ENCODE data around the gene C14orf132. TPM values are rescaled to one million over a fixed set of nuclear protein-coding genes. Genes with fewer than 3 reads are reported as not detected.

Gene C14orf132
- 4.0 to 6.2 TPM (median 5.2 TPM) in 5 replicates for total RNA-seq (2022; extraction: Qiagen RNA extraction; ENCODE audit: low read depth)

DNA sequence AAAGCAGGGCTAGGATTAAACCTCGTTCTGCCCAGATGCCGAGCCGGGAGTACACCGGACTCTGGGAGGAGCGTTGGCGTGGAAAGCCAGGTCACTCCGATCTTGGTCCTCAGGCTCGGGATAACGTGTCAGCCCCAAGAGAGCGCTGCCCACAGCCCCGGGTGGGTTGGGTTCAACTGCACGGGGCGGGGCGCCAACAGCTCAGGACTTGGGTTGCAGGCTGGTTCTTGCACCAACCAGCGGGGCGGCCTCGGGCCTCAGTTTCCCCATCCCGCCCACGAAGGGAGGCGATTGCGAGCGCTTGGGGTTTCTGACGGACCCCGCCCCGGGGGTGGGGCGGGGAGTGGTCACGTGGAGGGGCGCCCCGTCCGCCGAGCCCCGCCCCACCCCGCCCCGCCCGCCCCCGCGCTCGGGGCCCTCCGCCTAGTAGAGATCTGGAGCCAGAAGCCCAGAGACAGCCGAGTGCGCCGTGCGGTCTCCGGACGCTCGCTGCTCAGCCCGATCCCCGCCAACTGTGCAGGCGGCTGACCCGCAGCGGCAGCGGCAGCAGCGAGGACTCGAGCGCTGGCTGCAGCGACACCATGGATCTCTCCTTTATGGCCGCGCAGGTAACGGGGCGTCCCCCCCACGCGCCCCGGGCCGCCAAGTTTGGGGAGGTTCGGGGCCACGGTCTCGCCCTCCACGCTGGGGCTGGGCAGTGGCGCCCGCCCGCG is at the start of gene C14orf132:
C14orf132 (plus strand) TSS at position 443 of the 713 bp plus-strand sequence; CDS start at position 582, 139 bp downstream.

Other genes with a start within 250 kb of the C14orf132 start
- gene TUNAR, start 162.5 kb upstream of the C14orf132 start, total RNA-seq (2022; extraction: Qiagen RNA extraction; ENCODE audit: low read depth), result not detected in 5 replicates
- gene BDKRB2, start 165.5 kb downstream of the C14orf132 start, total RNA-seq (2022; extraction: Qiagen RNA extraction; ENCODE audit: low read depth), result 3.2 to 6.6 TPM (median 5.9 TPM) in 5 replicates
- gene BDKRB1, start 216.8 kb downstream of the C14orf132 start, total RNA-seq (2022; extraction: Qiagen RNA extraction; ENCODE audit: low read depth), result 0.58 to 2.3 TPM (median 1.3 TPM) in 5 replicates